Measurements from ENCODE around the gene IFRD2.

- TF ChIP-seq EZH2phosphoT487 (IDR thresholded peaks at IDR 0.05; ENCODE audit: insufficient read depth, low read depth) = no peak
- TF ChIP-seq EZH2 (IDR thresholded peaks at IDR 0.05; ENCODE audit: insufficient read depth, poor library complexity, severe bottlenecking) = no peak
Observed at GRCh38 chr3:50269977-50270413, 22.2 kb downstream of the IFRD2 start.
